GM21737 (cell line): ENCODE data around the gene SBF2.
"Not testable (repeated sequence)": the region's sequence is repeated elsewhere in the genome, so short reads cannot be mapped to it uniquely, and the experiment has no call there.

Experiments used
- ATAC-seq: cut with Tn5 transposase; IDR thresholded peaks from one replicate; pipeline ENCODE4 v1.9.1; 2021; ENCODE audit warnings: mild to moderate bottlenecking, moderate library complexity; ENCODE audit not compliant: unreplicated experiment

Gene SBF2

DNA sequence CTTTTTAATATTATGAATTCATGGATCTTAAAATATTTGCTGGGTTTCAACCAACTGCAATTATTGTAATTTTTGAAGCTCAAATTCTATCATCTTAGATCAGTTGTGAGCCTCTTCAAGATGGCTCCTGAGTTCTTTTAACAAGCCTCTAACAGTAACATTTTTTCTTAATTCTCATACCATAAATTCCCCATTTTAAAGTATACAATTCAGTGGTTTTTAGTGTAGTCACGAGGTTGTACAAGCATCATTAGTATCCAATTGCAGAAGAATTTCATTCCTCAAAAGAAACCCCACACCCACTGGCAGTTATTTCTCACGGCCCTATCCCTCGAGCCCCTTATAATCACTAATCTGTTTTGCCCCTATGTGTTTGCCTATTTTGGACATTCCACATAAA, 270.8 kb downstream of the SBF2 start:
- no peak for ATAC-seq

DNA sequence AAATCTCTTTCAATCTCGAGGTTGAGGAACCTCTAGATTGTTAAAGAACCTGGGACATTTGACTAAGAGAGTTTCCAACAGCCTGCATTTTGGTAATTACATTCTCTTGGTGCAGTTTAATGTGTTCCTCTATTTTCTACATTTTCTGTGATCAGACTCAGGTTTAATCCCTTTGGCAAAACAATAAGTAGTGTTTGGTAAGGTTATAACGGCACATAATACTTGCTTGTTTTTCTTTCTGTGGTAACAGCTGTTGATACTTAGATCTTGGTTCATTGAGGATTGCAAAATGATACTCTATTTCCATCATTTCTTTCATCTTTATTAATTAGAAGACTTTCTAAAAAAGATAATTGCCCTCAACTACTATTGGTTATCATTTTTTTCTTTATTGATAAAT, 271.3 kb downstream of the SBF2 start:
- ATAC-seq = no peak

DNA sequence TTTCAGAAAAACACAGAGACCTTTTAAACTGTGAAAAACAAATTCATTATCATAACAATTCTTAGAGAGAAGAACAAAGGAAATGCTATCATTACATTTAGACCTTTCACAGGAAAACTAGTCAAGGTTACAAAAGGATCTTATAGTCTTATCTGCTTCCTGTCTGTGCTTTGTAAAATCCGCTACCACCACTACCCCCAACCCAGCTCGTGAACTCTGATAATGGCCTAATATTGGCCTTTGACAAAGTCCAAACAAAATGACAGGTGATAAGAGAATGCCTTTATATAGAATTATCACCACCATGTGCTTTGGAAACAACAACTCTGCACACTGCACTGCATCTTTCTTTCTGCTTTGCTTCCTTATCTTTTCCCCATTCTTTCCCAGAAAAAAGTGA, 272.5 kb downstream of the SBF2 start:
- no peak for ATAC-seq

DNA sequence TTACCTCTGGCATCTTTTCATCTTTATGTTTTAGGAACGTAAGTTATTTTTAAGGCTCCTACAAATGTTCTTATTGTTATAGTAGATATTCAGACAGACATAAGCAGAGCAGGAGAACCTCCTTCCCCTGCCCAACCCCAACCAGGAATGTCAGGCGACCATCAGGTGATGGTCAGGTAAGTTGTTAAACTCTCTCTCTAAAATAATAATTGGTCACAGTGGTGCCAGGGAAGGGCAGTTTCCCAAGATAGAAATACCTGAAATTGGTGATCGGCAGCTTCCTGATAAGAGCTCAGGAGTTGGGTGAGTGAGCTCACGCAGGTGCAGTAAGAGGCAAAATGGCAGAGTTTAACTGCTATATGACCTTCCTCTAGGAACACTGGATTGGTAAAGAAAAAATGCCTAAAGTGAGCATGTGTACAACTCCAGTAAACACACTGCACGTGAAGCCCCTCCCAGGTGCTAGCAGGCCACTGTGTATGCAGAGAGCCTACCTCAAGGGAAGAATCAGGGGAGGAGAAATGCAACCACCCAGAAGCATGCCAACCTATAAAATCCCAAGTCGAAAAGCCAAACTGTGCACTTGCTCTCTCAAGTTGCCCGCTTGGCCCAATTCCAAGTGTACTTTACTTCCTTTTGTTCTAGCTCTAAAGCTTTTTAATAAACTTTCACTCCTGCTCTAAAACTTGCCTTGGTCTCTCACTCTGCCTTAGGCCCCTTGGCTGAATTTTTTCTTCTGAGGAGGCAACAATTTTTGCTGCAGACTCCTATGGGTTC, 273.9 kb downstream of the SBF2 start:
- ATAC-seq = no peak

DNA sequence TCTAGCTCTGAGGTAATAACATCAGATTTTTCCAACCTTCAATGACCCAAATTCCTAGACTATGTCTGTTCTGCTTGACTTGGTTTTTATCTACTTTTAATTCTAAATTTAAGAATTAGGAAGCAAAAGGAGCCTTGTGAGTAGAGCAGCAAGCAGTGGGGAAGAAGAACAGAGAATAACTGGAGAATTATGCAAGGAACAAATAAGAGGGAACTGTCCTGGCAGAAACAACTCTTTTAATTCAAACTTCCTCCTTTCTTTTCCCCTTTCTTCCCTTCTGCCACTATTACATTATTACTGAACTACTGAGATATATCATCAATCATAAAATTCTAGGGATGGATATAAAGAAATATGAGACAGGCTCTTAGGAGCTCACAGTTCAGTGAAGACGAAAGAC, 276.1 kb downstream of the SBF2 start:
- no peak for ATAC-seq

DNA sequence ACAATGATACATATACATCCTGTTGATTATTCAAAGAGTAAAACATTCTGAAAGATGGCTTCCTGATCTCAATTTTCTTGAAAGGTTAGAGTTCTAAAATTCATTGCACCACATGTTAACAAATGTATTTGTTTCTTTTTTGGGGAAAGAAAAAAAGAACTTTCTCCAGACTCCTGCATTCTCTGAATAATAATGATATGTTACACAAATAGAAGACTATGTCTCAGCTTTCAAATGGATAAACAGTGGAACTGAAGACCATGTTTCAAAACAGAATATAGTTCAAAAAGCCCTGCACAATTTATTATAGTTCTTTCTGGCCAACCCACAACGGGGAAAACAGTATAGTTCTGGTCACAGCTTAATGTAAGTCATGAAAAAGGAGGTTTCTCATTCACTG, 277.0 kb downstream of the SBF2 start:
- ATAC-seq = no peak

DNA sequence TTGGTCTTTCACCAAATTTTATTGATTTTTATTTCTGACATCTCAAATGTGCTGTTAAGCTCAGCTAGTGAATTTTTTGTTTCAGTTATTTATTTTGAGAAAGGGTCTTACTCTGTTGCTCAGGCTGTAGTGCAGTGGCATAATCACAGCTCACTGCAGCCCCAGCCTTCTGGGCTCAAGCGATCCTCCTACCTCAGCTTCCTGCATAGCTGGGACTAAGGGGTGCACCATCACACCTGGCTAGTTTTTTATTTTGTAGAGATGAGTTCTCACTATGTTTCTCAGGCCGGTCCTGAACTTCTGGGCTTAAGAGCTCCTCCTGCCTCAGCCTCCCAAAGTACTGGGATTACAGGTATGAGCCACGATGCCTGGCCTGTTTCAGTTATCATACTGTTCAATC, 282.0 kb downstream of the SBF2 start:
- no peak for ATAC-seq

DNA sequence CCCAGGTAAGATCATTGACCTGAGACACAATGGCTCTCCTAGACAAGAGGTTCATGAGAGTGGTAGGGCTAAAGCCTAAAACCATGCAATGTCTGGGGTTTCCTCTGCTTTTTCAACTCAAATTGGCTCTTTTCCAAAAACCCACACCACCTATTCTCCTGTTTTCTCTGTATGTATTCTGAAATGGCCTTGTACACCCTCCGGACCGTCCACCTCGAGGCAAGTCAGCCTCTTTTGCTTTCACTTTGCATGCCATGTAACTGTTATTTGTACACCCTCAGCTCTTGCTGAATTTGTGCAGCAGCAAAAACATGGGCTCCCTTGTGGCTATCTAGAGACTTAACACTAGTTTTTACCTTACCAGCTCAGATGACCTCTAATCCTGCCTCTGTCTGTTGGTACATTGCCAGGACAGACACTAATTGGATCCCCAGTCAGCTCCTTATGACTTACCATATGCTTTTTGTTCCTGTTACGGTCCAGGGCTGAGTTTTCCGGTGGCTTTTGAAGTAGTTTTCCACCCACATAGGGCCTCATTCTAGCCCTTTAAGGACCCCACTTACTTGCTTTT, 288.0 kb downstream of the SBF2 start:
- ATAC-seq = no peak

DNA sequence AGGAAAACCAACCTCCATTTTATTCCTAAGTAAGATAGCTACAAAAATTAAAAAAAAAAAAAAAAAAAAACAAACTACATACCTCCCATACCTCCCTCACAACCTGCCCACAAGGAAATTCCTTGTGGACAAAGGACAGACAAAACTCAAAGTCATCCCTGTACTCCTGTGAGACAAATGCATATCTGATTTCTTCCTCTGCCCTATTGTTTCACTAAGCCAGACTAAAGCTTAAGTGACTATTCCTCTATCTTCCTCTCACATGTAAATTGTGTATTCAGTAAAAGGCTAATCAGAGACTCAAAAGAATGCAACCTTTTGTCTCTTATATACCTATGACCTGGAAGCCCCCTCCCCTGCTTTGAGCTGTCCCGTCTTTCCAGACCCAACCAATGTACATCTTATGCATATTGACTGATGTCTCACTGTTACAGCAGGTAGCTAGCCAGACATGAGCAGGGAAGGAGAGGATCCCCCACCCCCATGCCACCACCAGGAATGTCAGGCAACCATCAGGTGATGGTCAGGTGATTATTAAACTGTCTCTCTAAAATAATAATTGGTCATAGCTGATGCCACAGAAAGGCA, 289.4 kb downstream of the SBF2 start:
- ATAC-seq = no peak

DNA sequence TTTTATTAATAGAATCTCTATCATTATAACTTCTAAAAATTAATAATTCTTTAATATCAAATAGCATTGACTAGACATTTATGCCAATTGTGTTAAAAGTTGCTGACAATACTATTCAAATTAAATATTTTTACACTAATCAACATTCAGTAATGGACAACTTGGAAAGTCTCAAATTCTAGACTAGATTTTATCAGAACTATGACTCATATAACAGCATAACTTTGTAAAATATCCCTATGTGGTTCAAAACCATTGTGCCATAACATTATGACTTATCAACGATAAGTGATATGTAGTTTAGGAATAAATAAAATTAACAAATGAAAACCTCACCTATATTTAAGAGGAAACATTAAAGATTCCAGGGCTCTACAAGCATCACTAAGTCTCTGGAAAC, 291.8 kb downstream of the SBF2 start:
- no peak for ATAC-seq

DNA sequence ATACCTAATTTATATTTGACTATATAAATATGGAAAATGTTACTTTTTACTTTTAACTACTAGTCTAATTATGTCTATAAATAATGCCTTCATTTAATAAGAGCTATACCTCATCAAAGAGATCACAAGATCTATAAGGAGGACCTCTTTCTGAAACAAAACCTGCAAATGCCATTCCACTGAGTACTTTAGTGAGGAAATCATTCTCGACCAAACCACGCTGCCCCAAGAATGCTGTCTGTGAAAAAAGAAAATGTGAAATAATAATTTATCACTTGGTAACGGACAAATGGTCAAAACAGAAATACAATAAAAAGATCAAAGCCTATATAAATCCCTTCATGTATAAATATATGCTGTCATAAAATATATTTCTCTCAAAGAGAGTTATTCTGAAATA, 301.7 kb downstream of the SBF2 start:
- ATAC-seq = no peak

DNA sequence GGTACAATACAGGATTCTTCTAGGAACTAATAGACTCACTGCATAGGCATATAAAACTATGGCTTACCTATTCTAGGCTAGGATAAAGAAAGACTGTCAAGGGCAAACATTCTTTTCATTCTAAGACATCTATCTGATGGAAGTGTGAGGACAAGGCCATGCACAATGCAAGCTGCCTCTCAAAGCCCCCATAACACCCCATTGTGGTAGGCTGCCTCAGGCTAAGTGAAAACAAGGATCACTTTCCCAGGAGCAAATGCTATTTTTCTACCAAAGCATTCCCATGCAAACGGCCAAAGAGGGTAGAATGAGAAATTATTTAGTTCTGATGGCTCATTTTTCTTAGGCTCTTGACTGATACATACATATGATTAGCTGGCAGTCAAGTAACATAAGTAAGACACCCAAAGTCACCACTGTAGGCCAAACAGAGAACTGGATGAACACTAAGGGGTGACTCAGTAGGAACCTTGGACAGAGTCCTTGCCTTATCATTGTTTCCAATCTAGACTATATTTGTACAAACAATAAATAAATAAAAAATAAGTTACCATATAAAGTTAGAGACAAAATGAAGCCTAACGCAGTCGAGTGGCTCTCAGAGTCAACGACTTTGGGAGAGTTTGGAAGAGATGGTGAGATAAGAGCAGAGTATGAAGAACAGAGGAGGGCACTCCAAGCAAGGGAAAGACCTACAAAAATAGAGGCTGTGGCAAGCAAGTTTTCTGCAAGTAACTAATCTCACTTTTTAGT, 303.6 kb downstream of the SBF2 start:
- ATAC-seq = no peak

DNA sequence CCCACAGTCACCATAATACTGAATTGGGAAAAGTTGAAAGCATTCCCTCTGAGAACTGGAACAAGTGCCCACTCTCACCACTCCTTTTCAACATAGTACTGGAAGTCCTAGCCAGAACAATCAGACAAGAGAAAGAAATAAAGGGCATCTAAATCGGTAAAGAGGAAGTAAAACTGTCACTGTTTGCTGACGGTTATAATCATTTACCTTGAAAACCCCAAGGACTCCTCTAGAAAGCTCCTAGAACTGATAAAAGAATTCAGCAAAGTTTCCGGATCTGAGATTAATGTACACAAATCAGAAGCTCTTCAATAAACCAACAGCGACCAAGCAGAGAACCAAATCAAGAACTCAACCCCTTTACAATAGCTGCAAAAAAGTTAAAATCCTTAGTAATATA, 306.7 kb downstream of the SBF2 start:
- not testable (repeated sequence) for ATAC-seq

DNA sequence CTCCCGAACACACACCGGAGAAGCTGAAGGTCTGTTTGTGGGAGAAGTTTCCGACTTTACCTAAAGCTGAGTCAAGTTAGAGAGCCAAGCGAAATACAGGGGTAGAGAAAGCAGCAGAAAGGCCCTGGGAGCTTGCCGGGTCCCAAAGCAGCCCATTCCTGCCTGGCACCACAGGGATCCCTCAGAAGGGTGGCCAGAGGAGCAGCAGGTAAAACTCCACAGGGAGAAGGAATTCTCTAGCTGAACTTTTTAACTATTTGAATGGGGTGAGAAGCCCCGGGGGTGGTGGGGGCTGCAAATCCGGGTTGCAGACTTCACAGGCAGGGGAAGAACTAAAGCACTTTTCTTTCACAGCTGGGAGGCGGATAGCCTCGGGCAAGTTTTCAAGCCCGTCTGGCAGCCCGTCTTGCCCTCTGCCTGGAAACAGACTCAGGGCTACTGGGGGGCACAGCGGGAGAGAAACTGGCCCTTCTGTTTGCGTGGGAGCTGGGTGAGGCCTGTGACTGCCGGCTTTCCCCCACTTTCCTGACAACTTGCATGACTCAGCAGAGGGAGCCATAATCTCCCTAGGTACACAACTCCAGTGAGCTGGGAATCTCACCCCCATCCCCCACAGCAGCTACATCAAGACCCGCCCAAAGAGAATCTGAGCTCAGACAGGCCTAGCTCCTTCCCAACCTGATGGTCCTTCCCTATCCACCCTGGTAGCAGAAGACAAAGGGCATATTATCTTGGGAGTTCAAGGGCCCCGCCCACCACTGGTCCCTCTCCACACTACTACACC, 311.0 kb downstream of the SBF2 start:
- no peak for ATAC-seq

DNA sequence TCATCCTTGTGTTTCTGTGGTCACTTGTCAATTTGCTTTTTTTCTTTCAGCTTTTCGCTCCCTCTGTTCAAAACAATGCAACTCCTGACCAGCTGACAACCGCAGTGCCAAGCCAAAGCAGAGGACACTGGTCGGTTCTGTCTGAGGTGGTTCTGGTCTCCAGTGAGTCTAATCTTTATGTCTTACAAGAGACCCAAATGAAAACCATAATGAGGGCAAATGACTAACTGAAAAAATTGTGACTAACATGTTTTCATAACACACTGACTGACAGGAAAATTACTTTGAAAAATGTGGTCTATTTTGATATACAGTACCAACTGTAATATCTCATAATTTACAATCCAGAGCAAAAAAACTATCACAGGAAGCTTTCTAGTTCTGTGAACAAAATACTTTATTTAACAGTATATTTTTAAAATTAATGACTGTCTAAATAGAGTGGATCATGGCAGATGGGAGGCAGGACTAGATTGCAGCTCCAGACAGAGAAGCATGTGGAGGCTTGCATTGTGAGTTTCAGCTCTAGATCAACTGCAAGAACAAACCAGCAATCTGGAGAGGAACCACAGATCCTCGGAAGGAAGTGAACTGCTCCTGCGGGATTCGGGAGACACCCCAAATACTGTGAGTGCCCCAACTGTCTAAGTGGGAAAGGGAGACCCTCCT, 311.8 kb downstream of the SBF2 start:
- ATAC-seq = no peak

DNA sequence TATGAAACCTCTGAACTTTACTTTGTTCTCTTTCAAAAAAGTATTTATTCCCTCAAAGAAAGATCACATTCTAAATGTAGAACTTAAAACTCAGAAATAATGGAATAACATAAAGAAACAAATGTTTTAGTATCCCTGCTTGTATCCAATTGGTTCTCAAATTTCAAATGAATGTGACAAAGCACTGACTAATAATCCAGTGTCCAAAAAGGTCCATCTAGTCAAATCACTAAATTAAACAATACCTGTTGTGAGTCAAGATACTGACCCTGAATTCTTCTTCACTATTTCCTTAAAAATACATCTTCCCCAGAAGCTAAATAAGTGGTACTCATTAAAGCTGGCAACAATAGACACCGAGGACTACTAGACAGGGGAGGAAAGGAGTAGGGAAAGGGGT, 313.1 kb downstream of the SBF2 start:
- ATAC-seq = no peak

DNA sequence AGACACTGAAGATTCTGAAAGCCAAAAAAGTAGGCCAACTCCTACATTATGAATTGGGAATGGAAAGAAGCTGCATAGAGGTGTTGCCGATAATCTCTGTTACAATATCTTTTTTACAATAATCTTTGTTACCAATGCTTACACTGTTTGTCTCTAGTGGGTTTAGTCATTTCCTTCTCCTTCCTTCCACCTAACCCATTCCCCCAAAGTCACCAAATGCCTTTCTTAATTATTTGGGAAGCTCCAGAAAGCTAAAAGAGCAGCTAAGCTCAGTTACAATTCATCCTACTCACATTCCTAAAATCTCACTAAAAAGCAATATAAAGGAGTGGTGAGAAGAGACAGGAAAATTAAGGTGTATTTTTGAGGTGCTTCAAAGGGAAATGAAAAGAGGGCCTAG, 316.5 kb downstream of the SBF2 start:
- no peak for ATAC-seq

DNA sequence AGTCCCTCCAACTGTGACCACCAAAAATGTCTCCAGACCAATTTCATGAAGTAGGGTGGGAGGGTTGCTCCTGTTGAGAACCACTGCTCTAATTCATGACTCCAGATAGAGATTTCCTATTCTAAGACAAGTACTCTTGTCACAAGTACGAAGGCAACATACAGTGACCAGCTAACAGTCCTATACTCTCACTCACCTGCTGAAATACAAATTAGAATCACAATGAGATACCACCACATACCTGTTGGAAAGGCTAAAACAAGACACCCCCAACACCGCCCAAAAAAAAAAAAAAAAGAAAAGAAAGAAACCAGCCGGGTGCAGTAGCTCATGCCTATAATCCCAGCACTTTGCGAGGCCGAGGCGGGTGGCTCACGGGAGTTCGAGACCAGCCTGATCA, 319.6 kb downstream of the SBF2 start:
- no peak for ATAC-seq

DNA sequence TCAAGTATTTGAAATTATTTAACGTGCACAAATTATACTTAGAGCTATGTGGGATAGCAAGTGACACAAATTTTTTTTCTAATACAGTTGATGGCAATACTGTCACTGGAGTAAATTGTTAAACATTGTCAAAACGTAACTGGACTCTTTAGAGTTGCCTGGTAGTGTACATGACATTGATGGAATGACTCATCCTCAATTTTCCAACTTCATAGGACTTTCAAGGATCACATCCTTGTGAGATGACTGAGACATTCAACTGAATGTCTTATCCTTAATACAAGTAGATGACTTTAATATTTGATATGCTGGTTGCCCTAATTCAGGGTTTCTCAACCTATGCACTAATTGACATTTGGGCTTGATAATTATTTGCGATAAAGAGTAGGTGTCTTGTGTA, 320.1 kb downstream of the SBF2 start:
- ATAC-seq = no peak

DNA sequence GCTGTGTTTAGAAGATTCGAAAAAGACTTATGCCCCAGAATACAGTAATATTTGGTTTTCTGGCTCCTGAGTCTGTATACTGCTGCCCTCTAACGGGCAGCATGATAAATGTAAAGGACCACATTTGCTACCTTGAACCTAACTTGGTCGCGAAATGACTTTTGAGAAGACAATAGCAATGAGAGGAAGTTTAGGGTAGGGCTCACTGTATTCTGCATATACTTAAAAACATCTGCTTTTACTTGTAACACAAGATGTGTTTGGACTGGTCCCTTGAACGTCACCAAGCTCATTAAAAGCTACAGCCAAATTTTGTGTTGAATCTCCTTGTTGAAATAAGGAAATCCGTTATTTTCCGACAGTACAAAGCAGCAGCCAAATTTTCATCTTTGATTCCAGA, 321.0 kb downstream of the SBF2 start:
- no peak for ATAC-seq

DNA sequence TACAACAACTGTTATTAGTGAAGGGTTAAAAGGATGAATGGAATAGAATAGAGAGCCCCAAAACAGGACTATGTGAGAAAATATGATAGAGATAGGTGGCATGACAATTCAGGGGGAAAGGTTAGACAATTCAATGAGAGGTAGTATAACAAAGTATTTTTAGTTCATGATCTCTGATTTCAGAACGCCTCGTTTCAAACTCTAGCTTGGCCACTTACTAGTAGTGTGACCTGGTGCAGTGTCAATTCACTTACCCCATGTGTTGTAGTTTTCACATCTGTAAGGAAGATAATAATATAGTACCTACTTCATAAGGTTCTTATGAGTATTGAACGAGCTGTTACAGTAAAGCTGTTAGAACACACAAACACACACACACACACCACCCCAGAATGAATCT, 322.1 kb downstream of the SBF2 start:
- ATAC-seq = no peak
